NCI-H2107 (cell line): ENCODE data around the gene HPD.

ENCODE experiments used
- DNase-seq: peaks from one replicate; lab custom pipeline; 2025; lab: John Stamatoyannopoulos, UW

The HPD gene

GRCh38 chr12:121810833-121811433 is 47.7 kb downstream of the HPD start:
- DNase-seq, result no peak

GRCh38 chr12:121810234-121810817 is 48.3 kb downstream of the HPD start:
- DNase-seq, result no peak

- DNase-seq, result no peak
These were observed 48.9 kb downstream of the HPD start for GRCh38 chr12:121809712-121810116.

GRCh38 chr12:121808623-121809022 is 50.0 kb downstream of the HPD start:
- no peak for DNase-seq

GRCh38 chr12:121807642-121808347 is 50.9 kb downstream of the HPD start:
- no peak for DNase-seq

GRCh38 chr12:121806546-121807423 is 51.9 kb downstream of the HPD start:
- DNase-seq, result no peak

- DNase-seq, result no peak
These were observed 52.6 kb downstream of the HPD start for GRCh38 chr12:121806009-121806545.

GRCh38 chr12:121805171-121806008 is 53.3 kb downstream of the HPD start:
- no peak for DNase-seq

- DNase-seq, result no peak
These were observed 54.1 kb downstream of the HPD start for GRCh38 chr12:121804417-121805111.

- DNase-seq, result no peak
These were observed 54.7 kb downstream of the HPD start, which contains the start of gene SETD1B for GRCh38 chr12:121803861-121804416. Gene SETD1B, plus strand, starts transcription at chr12:121804009. Its CDS starts 729 bp downstream, at chr12:121804738.

GRCh38 chr12:121802843-121803698 is 55.6 kb downstream of the HPD start:
- peak; percentile 94 for DNase-seq

GRCh38 chr12:121802485-121802842 is 56.2 kb downstream of the HPD start:
- DNase-seq, result no peak

- DNase-seq, result no peak
These were observed 56.8 kb downstream of the HPD start for GRCh38 chr12:121801595-121802484.

GRCh38 chr12:121800694-121801594 is 57.7 kb downstream of the HPD start:
- peak; percentile 42 for DNase-seq

GRCh38 chr12:121799842-121800693 is 58.6 kb downstream of the HPD start:
- DNase-seq, result peak; percentile 53

- peak; percentile 37 for DNase-seq
These were observed 59.4 kb downstream of the HPD start for GRCh38 chr12:121799156-121799841.
